MG63 (cell line): ENCODE measurements around the gene ADGRV1. TPM values are rescaled to one million over a fixed set of nuclear protein-coding genes. Genes with fewer than 3 reads are reported as not detected.
"Not testable (repeated sequence)": the region's sequence is repeated elsewhere in the genome, so short reads cannot be mapped to it uniquely, and the experiment has no call there.

ENCODE experiments used
- DNase-seq: peaks from one replicate; pipeline ENCODE4 v3.0.0-alpha.2; 2020
- H3K27me3 ChIP-seq: fragments of 250-450 bp; sonication (Bioruptor Pico); 2 replicates; pipeline ENCODE4 v1.5.1; 2020; ENCODE audit warnings: mild to moderate bottlenecking, moderate library complexity
- H3K36me3 ChIP-seq: fragments of 250-450 bp; sonication (Bioruptor Pico); 2 replicates; pipeline ENCODE4 v1.5.1; 2020; ENCODE audit warnings: mild to moderate bottlenecking, moderate library complexity
- H3K4me3 ChIP-seq: fragments of 250-450 bp; sonication (Bioruptor Pico); 2 replicates; pipeline ENCODE4 v1.5.1; 2020; ENCODE audit warnings: mild to moderate bottlenecking, moderate library complexity
- H3K9me3 ChIP-seq: fragments of 250-450 bp; sonication (Bioruptor Pico); 2 replicates; pipeline ENCODE4 v1.5.1; 2020; ENCODE audit warnings: mild to moderate bottlenecking, moderate library complexity
- total RNA-seq: library from RNA; depleted of rRNA; stranded (reverse); fragments of >200 nt; shearing (Covaris generic); gene quantifications from 2 replicates; pipeline ENCODE4 v1.2.3, GENCODE V29; 2014; ENCODE audit warnings: low replicate concordance

The ADGRV1 gene
- total RNA-seq, 1 experiment from 2014 or later, result 0.13 TPM

DNA sequence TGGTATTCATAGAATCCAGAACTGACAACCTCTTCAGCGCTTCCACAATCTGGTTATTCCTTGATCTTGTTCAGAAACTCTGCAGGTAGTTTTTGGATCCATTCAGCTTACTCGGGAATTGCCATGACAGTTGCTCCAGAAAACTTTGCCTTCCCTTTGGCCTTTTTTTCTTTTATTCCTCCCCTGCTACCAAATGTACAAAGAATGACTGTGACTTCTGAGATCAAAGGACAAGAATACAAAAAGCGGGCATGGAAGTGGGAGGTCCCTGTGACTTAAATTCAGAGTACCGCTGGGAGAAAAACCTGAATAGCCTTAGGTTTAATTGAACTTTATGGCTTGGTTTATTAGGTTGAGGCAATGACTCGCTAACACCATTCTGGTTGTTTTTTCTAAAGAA is 59.5 kb downstream of the ADGRV1 start:
- DNase-seq, result no peak
- Histone ChIP-seq H3K4me3 (no peak overlapping the region), H3K27me3 (peaks cover 8% of the 10 kb centered on the region), H3K9me3 (no peaks in the 10 kb centered on the region), H3K36me3 (no peaks in the 10 kb centered on the region)

DNA sequence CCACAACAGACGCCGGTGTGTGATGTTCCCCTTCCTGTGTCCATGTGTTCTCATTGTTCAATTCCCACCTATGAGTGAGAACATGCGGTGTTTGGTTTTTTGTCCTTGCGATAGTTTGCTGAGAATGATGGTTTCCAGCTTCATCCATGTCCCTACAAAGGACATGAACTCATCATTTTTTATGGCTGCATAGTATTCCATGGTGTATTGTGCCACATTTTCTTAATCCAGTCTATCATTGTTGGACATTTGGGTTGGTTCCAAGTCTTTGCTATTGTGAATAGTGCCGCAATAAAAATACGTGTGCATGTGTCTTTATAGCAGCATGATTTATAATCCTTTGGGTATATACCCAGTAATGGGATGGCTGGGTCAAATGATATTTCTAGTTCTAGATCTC is 61.2 kb downstream of the ADGRV1 start:
- DNase-seq, H3K9me3 ChIP-seq, H3K36me3 ChIP-seq, H3K4me3 ChIP-seq, H3K27me3 ChIP-seq: not testable (repeated sequence)

DNA sequence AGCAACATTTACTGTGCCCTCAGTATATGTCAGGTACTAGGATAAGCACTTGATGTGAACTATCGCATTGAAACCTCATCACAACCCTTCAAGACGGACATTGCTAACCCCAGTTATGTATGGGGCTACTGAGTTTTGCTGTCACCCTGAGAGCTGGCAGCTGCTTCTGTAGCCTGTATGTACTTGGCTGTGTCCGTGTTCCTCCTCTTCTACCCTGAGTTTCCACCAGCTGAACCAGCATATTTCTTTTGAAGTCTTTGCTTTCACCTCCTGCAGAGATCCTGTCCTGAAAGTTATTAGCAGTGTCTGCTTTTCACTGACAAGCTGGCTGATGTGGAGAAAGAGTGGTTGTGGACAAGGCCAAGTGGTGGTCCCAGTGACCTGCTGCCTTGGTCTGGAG is 63.3 kb downstream of the ADGRV1 start:
- no peaks in the 10 kb centered on the region for H3K36me3 ChIP-seq
- no peaks in the 10 kb centered on the region for H3K9me3 ChIP-seq
- H3K27me3 ChIP-seq, result no peaks in the 10 kb centered on the region; the same call in 1 of the 2 replicates
- H3K4me3 ChIP-seq, result no peak overlapping the region
- no peak for DNase-seq

DNA sequence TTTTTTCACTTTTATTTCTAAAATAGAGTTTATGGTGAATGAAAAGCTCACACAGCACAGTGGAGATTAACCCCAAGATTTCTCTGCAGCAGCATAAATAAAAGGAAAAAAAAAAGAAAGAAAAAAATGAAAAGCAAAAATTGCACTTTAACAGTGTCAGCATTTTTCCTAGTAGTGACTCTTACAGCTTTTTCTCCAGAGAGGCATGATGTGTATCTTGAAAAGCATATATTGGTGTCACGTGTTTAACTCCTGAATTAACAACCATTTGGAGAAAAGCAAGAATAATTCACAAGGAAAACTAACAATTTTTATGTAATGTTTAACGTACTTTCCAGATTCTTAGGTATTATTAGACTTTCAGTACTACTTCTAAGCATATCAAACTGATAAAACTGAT is 67.9 kb downstream of the ADGRV1 start:
- Histone ChIP-seq H3K4me3 (no peak overlapping the region), H3K27me3 (peaks cover 3% of the 10 kb centered on the region; the same call in 1 of the 2 replicates), H3K36me3 (no peaks in the 10 kb centered on the region), H3K9me3 (no peaks in the 10 kb centered on the region)
- DNase-seq, result no peak

DNA sequence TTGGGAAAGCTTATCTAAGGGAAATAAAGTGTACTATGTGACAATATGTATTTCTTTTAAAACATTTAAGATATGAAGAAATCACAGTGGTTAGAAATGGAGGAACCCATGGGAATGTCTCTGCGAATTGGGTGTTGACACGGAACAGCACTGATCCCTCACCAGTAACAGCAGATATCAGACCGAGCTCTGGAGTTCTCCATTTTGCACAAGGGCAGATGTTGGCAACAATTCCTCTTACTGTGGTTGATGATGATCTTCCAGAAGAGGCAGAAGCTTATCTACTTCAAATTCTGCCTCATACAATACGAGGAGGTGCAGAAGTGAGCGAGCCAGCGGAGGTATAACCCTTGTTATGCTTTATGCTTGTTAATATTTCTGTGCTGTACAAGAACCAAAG is 69.9 kb downstream of the ADGRV1 start:
- Histone ChIP-seq H3K9me3 (no peaks in the 10 kb centered on the region), H3K36me3 (no peaks in the 10 kb centered on the region), H3K27me3 (peaks cover 10% of the 10 kb centered on the region), H3K4me3 (no peak overlapping the region)
- no peak for DNase-seq

DNA sequence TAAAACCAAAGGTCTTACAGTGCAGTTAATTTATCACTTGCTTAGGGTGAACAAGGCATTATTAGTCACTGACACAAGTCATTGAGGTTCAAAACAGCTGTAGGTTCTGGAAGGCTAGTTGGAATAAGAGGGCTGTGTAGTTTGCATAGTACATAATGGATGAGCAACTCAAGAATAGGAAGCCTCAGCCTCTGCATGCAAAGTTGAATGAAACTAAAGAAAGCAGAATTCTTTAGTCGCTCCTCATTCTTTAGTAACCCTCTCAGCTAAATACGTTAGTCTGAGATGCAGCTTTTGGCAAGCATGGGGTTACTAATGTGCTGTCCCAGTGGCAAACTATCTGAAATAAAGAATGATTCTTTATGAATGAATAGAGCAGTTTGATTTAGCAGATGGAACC is 74.2 kb downstream of the ADGRV1 start:
- no peak for DNase-seq
- no peaks in the 10 kb centered on the region for H3K9me3 ChIP-seq
- no peak overlapping the region for H3K4me3 ChIP-seq
- peaks cover 10% of the 10 kb centered on the region for H3K27me3 ChIP-seq
- H3K36me3 ChIP-seq, result no peaks in the 10 kb centered on the region

DNA sequence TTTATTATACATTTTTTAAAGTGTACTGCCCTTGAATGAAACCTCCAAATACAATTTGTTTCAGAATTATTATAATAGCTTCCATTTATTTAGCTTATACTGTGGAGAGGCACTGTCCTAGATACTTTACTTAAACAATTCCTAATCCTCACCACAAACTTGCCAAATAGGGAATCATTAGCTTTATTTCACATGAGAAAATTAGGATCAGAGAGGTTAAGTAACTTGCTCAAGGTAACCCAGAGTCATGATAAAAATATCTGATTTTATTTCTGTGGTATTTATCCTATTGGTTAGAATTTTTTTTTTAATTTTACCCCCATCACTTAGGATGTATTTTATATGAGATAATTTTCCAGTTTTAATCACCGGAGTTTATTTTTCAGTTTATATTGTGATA is 78.4 kb downstream of the ADGRV1 start:
- DNase-seq, result no peak

DNA sequence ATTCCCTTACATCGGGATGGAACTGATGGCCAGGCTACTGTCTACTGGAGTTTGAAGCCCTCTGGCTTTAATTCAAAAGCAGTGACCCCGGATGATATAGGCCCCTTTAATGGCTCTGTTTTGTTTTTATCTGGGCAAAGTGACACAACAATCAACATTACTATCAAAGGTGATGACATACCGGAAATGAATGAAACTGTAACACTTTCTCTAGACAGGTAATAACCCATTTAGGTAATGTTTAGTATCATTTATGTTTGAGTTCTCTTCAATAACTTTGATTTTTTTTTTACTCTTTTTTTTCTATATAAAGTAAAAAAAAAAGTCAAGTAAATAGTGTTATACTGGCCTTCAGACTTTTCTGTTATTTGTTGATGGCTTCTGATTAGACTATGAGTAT is 79.1 kb downstream of the ADGRV1 start:
- Histone ChIP-seq H3K4me3 (no peak overlapping the region), H3K36me3 (no peaks in the 10 kb centered on the region), H3K9me3 (no peaks in the 10 kb centered on the region), H3K27me3 (peaks cover 5% of the 10 kb centered on the region)
- no peak for DNase-seq

More for the DNA sequence above, 78.4 kb downstream of the ADGRV1 start:
- H3K9me3 ChIP-seq, result no peaks in the 10 kb centered on the region
- peaks cover 6% of the 10 kb centered on the region for H3K27me3 ChIP-seq
- no peak overlapping the region for H3K4me3 ChIP-seq
- H3K36me3 ChIP-seq, result no peaks in the 10 kb centered on the region

DNA sequence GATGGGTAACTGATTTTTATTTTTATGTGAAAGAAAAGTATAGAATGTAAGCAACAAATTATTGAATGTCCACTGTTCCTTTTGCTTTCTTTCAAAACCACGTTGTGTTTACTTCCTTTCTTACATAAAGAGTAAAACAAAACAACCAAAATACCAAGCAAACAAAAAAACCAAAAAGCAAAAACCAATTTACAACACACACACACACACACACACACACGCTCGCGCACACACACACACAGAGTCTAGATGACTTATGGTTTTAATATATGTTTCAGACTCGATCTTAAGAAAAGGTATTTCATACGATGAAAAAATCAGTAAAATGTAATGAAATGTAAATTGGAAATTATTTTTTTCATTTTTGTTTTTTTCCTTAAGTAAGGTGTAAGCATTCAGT is 80.3 kb downstream of the ADGRV1 start:
- DNase-seq, result no peak
- Histone ChIP-seq H3K4me3 (no peak overlapping the region), H3K27me3 (peaks cover 6% of the 10 kb centered on the region), H3K36me3 (no peaks in the 10 kb centered on the region), H3K9me3 (no peaks in the 10 kb centered on the region)

DNA sequence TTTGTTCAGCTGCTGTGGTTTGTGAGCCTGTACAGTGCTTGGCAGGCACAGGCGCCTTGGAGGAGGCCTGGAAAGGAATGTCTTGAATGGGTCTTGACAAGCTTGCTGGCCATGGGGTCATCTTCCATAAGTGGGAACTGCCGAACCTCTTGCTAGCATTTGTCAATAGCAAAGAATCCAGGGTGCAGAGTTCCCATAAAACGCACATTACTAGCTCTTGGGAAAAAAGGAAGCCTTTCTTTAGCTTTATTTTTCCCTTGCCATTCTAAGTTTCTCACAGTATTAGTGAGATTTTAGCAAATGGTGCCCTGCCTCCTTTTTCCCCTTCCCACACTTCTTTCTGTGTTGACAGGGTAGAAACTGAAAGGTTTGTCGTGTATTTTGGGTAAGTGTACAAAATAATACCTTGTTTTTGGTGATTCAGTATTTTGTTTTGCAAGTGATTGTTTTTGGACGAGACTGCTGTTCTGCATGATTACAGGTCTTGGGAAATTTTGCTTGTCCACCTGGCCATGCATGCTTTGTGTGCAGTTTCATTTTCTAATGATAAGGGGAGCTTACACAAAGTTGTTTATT is 82.0 kb downstream of the ADGRV1 start:
- Histone ChIP-seq H3K27me3 (peaks cover 6% of the 10 kb centered on the region), H3K36me3 (no peaks in the 10 kb centered on the region), H3K4me3 (no peak overlapping the region), H3K9me3 (no peaks in the 10 kb centered on the region)
- DNase-seq, result no peak

DNA sequence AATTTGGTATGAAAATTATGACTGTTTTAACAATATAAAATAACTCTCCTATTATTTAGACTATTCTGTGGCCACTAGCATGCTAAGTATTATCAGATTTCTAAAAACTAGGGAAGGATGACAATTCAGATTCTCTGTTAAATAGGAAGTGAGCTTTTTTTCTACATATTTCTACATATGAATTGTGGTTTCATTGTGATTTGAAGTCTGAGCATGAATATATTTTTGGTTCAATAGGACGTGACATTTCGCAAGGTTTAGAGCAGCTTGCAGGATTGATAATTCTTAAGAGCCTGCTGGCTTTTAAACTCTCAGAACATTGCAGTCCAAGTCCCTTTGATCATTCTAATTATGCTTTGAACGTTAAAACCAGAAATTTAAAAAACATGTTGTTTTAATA is 82.9 kb downstream of the ADGRV1 start:
- Histone ChIP-seq H3K36me3 (no peaks in the 10 kb centered on the region), H3K9me3 (no peaks in the 10 kb centered on the region), H3K4me3 (no peak overlapping the region), H3K27me3 (peaks cover 6% of the 10 kb centered on the region)
- no peak for DNase-seq

DNA sequence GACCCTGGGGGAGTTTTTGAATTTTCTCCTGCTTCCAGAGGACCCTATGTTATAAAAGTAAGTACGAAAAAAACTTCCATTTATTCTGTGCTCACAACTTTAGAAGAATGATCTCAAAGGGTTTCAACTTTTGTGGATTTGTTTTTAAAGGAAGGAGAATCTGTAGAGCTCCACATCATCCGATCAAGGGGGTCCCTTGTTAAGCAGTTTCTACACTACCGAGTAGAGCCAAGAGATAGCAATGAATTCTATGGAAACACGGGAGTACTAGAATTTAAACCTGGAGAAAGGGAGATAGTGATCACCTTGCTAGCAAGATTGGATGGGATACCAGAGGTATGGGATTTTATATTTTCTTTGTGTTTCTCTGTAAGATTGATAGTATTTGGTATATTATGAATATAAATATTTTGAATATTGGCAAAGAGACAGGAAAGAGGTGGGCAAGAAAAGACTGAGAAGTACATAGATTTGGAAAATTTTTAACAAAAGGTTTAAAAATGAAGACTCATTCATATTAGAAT is 84.2 kb downstream of the ADGRV1 start:
- Histone ChIP-seq H3K4me3 (no peak overlapping the region), H3K36me3 (no peaks in the 10 kb centered on the region), H3K27me3 (peaks cover 6% of the 10 kb centered on the region), H3K9me3 (no peaks in the 10 kb centered on the region)
- DNase-seq, result no peak

DNA sequence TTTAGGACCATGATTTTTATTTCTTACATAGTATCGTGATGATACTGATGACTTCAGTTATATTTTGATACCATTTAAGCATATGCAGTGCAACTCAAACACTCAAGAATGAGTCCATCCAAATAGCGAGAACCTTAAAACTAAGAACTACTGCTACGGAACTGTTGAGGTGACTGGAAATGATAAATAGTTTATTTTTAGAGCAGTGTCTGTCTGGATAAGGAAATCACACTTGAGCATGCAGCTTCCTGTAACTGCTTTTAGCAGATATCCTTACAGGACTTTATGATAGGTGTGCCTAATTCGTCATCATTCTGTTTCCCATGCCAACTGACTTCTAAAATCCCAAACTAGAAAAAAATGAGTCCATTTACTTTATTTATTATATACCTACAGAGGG is 85.5 kb downstream of the ADGRV1 start:
- Histone ChIP-seq H3K4me3 (no peak overlapping the region), H3K36me3 (no peaks in the 10 kb centered on the region), H3K27me3 (peaks cover 6% of the 10 kb centered on the region), H3K9me3 (no peaks in the 10 kb centered on the region)
- no peak for DNase-seq

DNA sequence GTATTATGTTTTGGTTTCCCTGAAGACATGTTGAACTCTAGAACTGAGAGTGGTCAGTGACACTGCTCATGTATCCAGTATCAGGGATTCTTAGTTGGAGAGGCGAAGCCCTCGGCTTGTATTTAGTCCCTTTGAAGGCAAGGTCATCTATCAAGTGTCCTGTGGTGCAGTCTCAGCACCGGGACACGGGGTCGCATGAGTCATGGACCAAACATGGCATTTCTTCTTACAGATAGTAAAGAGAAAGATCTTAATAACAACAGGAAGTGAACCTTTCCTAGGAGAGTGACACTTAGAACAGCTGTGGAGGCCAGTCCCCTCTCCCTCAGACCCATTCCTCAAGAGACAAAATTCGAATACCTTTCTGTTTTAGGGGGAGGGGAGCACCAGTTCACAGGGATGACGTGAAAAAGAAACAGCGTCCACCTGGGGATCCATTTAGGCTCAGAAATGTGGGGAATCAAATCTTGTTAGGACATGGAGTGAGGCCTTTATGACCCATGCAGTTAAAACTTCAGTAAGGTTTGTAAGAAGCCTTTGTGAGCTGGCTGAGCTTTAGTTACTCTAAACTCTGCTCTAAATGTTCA is 86.5 kb downstream of the ADGRV1 start:
- H3K27me3 ChIP-seq, result peaks cover 6% of the 10 kb centered on the region
- H3K9me3 ChIP-seq, result no peaks in the 10 kb centered on the region
- no peaks in the 10 kb centered on the region for H3K36me3 ChIP-seq
- no peak overlapping the region for H3K4me3 ChIP-seq
- DNase-seq, result no peak

DNA sequence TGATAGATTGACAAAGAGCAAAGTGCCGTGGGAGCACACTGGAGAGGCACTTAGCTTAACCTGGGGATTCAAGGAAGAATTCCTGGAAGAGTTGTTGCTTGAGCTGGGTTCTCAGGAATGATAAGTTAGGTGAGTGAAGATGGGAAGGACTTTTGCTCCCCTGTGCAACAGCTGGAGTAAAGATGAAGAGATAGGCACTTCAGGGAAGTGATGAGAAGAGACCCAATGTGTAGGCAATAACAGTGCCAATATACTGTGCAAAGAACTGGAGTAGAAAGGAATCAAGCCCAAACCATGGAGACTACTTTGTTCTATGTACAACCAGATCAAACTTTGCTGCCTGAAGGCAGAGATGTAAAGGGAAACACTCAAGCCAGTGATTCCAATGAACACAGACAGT is 92.2 kb downstream of the ADGRV1 start:
- DNase-seq, result no peak

DNA sequence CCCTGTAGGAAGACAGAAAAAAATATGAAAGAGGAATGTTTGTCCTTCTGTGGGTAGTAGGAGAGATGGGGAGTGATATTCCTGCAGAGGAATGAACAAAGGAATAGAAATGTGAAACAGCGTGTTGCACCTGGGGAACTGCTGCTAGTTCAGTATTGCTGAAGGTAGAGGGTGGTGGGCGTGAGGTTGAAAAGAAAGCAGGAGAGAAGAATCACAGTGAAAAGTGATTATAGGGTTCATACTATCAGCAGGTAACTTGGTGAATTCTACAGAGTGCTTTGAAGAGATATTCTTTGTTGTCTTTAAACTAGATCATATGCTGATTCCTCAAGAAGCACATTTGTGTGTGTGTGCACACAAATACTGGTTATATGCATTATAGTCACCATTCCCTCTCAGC is 95.6 kb downstream of the ADGRV1 start:
- H3K36me3 ChIP-seq, result no peaks in the 10 kb centered on the region
- H3K4me3 ChIP-seq, result no peak overlapping the region
- H3K9me3 ChIP-seq, result no peaks in the 10 kb centered on the region
- DNase-seq, result no peak
- H3K27me3 ChIP-seq, result peaks cover 4% of the 10 kb centered on the region

More for the DNA sequence above, 92.2 kb downstream of the ADGRV1 start:
- Histone ChIP-seq H3K27me3 (peaks cover 4% of the 10 kb centered on the region), H3K36me3 (no peaks in the 10 kb centered on the region), H3K4me3 (no peak overlapping the region), H3K9me3 (no peaks in the 10 kb centered on the region)

DNA sequence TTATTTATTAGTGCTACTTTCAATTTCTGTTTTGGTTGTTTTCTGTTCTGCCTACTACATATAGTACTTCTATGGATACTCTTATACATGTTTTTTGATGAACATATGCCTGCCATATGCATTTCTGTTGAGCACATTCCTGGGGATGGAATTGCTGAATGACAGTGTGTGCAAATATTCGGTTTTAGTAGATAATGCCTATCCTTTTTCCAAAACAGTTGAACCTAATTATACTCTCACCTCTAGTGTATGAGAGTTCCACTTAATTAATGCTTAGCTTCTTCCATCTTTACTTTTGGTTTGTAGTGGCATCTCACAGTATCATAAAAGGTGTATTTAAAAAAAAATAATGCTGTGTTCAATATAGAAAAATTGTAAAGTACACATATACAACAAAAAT is 96.8 kb downstream of the ADGRV1 start:
- no peak for DNase-seq
- no peak overlapping the region for H3K4me3 ChIP-seq
- H3K27me3 ChIP-seq, result peaks cover 4% of the 10 kb centered on the region
- no peaks in the 10 kb centered on the region for H3K36me3 ChIP-seq
- H3K9me3 ChIP-seq, result no peaks in the 10 kb centered on the region

DNA sequence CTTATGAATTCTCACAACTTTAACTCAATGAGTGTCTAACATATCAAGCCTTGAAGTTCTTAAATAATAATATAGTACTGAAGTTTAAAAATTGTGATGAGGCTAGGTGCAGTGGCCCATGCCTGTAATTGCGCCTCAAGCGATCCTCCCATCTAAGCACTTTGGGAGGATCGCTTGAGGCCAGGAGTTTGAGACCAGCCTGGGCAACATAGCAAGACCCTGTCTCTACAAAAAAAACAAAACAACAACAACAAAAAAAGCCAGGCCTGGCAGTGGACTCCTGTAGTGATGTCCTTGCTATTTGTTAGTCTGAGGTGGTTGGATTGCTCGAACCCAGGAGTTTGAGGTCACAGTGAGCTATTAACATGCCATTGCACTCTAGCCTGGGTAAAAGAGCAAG is 98.4 kb downstream of the ADGRV1 start:
- Histone ChIP-seq H3K9me3 (no peaks in the 10 kb centered on the region), H3K36me3 (no peaks in the 10 kb centered on the region), H3K27me3 (peaks cover 4% of the 10 kb centered on the region), H3K4me3 (no peak overlapping the region)
- DNase-seq, result no peak
